GM23338 (cell line): ENCODE results near the gene GRB14. TPM values are rescaled to one million over a fixed set of nuclear protein-coding genes. Genes with fewer than 3 reads are reported as not detected.

ENCODE experiments used
- ATAC-seq: fragments of 200-7000 bp; cut with Tn5 transposase; 3 replicates; pipeline ENCODE4 v1.9.1; 2020
- DNase-seq: peaks from one replicate; pipeline ENCODE4 v3.0.0-alpha.2; 2015; ENCODE audit warnings: low spot score
- H2AFZ ChIP-seq: fragments of 200-600 bp; sonication (generic); 2 replicates; pipeline ENCODE4 v1.8.0; 2016; ENCODE audit warnings: antibody characterized with exemption, mild to moderate bottlenecking, moderate library complexity
- H3F3A ChIP-seq: fragments of 200-600 bp; sonication (generic); replicated peaks from 2 replicates; pipeline ENCODE4 v1.8.0; 2017; ENCODE audit warnings: antibody characterized with exemption, mixed run types, low read depth
- H3K27ac ChIP-seq: fragments of 200-600 bp; sonication (generic); 2 replicates; pipeline ENCODE4 v1.6.1; 2016; ENCODE audit warnings: low read depth
- H3K27me3 ChIP-seq: fragments of 200-600 bp; sonication (generic); 2 replicates; pipeline ENCODE4 v1.8.0; 2016; ENCODE audit warnings: mild to moderate bottlenecking, mixed run types, moderate library complexity; ENCODE audit not compliant: insufficient read depth
- H3K36me3 ChIP-seq: fragments of 200-600 bp; sonication (generic); 2 replicates; pipeline ENCODE4 v1.8.0; 2016; ENCODE audit warnings: mild to moderate bottlenecking; ENCODE audit not compliant: insufficient read depth
- H3K4me1 ChIP-seq: fragments of 200-600 bp; sonication (generic); 2 replicates; pipeline ENCODE4 v1.8.0; 2016; ENCODE audit warnings: mild to moderate bottlenecking, moderate library complexity; ENCODE audit not compliant: insufficient read depth
- H3K4me2 ChIP-seq: fragments of 200-600 bp; sonication (generic); 2 replicates; pipeline ENCODE4 v1.7.1; 2017; ENCODE audit warnings: mixed run types
- H3K4me3 ChIP-seq: fragments of 200-600 bp; sonication (generic); 2 replicates; pipeline ENCODE4 v1.6.1; 2016; ENCODE audit warnings: mixed run types
- H3K79me2 ChIP-seq: fragments of 200-600 bp; sonication (generic); replicated peaks from 2 replicates; pipeline ENCODE4 v1.8.0; 2017; ENCODE audit warnings: mild to moderate bottlenecking; ENCODE audit not compliant: insufficient read depth
- H3K9me2 ChIP-seq: fragments of 200-600 bp; sonication (generic); 2 replicates; pipeline ENCODE4 v1.8.0; 2017; ENCODE audit not compliant: insufficient read depth
- H4K20me1 ChIP-seq: fragments of 200-600 bp; sonication (generic); replicated peaks from 2 replicates; pipeline ENCODE4 v1.8.0; 2017; ENCODE audit warnings: mild to moderate bottlenecking; ENCODE audit not compliant: insufficient read depth
- H3K27ac Mint-ChIP-seq: 2 replicates; pipeline ENCODE4 v1.8.0; 2020; ENCODE audit warnings: inconsistent platforms, mild to moderate bottlenecking, moderate library complexity, mixed read lengths
- H3K27me3 Mint-ChIP-seq: 3 replicates; pipeline ENCODE4 v1.8.0; 2022; ENCODE audit warnings: low read depth, mild to moderate bottlenecking, moderate library complexity, mixed read lengths, inconsistent platforms; ENCODE audit not compliant: insufficient read depth, poor library complexity
- H3K36me3 Mint-ChIP-seq: 3 replicates; pipeline ENCODE4 v1.8.0; 2021; ENCODE audit warnings: low read depth, mild to moderate bottlenecking, inconsistent platforms, moderate library complexity, mixed read lengths
- H3K4me1 Mint-ChIP-seq: 3 replicates; pipeline ENCODE4 v1.8.0; 2020; ENCODE audit warnings: mild to moderate bottlenecking, inconsistent platforms, mixed read lengths
- H3K4me3 Mint-ChIP-seq: 3 replicates; pipeline ENCODE4 v1.8.0; 2021; ENCODE audit warnings: moderate library complexity, mild to moderate bottlenecking, inconsistent platforms, mixed read lengths
- H3K9me3 Mint-ChIP-seq: 3 replicates; pipeline ENCODE4 v1.8.0; 2020; ENCODE audit warnings: moderate library complexity, mild to moderate bottlenecking, inconsistent platforms, mixed read lengths
- EZH2 ChIP-seq: fragments of 200-600 bp; sonication (generic); IDR thresholded peaks from one replicate; pipeline ENCODE4 v1.8.0; 2017; ENCODE audit warnings: antibody characterized with exemption, mild to moderate bottlenecking, low read depth; ENCODE audit not compliant: unreplicated experiment
- NANOG ChIP-seq: IDR thresholded peaks from 2 replicates; pipeline ENCODE4 v1.6.1; 2016; ENCODE audit warnings: antibody characterized with exemption, borderline replicate concordance
- STAT1 ChIP-seq: IDR thresholded peaks from one replicate; pipeline ENCODE4 v1.6.1; 2016; ENCODE audit warnings: antibody characterized with exemption; ENCODE audit not compliant: unreplicated experiment
- ZNF331 ChIP-seq: fragments of 250-450 bp; sonication (Bioruptor Pico); IDR thresholded peaks from 2 replicates; pipeline ENCODE4 v1.5.0; 2020; ENCODE audit warnings: low read depth, mild to moderate bottlenecking, moderate library complexity
- ZNF462 ChIP-seq: fragments of 250-450 bp; sonication (Bioruptor Pico); IDR thresholded peaks from 2 replicates; pipeline ENCODE4 v1.5.0; 2020; ENCODE audit warnings: mild to moderate bottlenecking, moderate library complexity
- polyA plus RNA-seq: library from polyadenylated mRNA; unstranded; fragments of >200 nt; fragmentation: Nextera tagmentation; extraction: Ambion mirVana; gene quantifications from 2 replicates; pipeline ENCODE4 v1.2.1, GENCODE V29; 2016
- total RNA-seq: library from RNA; depleted of rRNA; stranded (reverse); fragments of >200 nt; shearing (Covaris generic); gene quantifications from 2 replicates; pipeline ENCODE4 v1.2.3, GENCODE V29; 2014
- TF ChIP-seq, protein P1 (sequence below): IDR thresholded peaks from one replicate; pipeline ENCODE4 v1.6.1; 2018; ENCODE audit warnings: antibody characterized with exemption; ENCODE audit not compliant: unreplicated experiment

GRB14 gene
- total and polyA plus RNA-seq, 2 experiments from 2014 or later, result 16.0 to 28.9 TPM

GRCh38 chr2:164662066-164662465, 40.8 kb upstream of the GRB14 start (continued):
- no peak for TF ChIP-seq ZNF462 (CRISPR knock-in tag)
- TF ChIP-seq NANOG, result no peak
- TF ChIP-seq, protein P1, sequence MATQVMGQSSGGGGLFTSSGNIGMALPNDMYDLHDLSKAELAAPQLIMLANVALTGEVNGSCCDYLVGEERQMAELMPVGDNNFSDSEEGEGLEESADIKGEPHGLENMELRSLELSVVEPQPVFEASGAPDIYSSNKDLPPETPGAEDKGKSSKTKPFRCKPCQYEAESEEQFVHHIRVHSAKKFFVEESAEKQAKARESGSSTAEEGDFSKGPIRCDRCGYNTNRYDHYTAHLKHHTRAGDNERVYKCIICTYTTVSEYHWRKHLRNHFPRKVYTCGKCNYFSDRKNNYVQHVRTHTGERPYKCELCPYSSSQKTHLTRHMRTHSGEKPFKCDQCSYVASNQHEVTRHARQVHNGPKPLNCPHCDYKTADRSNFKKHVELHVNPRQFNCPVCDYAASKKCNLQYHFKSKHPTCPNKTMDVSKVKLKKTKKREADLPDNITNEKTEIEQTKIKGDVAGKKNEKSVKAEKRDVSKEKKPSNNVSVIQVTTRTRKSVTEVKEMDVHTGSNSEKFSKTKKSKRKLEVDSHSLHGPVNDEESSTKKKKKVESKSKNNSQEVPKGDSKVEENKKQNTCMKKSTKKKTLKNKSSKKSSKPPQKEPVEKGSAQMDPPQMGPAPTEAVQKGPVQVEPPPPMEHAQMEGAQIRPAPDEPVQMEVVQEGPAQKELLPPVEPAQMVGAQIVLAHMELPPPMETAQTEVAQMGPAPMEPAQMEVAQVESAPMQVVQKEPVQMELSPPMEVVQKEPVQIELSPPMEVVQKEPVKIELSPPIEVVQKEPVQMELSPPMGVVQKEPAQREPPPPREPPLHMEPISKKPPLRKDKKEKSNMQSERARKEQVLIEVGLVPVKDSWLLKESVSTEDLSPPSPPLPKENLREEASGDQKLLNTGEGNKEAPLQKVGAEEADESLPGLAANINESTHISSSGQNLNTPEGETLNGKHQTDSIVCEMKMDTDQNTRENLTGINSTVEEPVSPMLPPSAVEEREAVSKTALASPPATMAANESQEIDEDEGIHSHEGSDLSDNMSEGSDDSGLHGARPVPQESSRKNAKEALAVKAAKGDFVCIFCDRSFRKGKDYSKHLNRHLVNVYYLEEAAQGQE, result no peak

GRCh38 chr2:164661349-164661748, 40.1 kb upstream of the GRB14 start:
- ATAC-seq (no peak), DNase-seq (no peak)
- Histone ChIP-seq H2AFZ (no peak overlapping the region), H3K4me3 (no peak overlapping the region), H3F3A (no peaks in the 10 kb centered on the region), H3K27ac (no peak overlapping the region), H3K27me3 (no peaks in the 10 kb centered on the region), H3K4me1 (peaks cover 11% of the 10 kb centered on the region), H4K20me1 (no peaks in the 10 kb centered on the region), H3K4me2 (no peak overlapping the region), H3K9me2 (no peaks in the 10 kb centered on the region), H3K79me2 (no peaks in the 10 kb centered on the region), H3K36me3 (no peaks in the 10 kb centered on the region)
- TF ChIP-seq ZNF331 (CRISPR knock-in tag) (no peak), EZH2 (no peak), STAT1 (no peak)
- Mint-ChIP-seq H3K9me3 (0 out of 3 replicates have a peak, but pooled peaks cover 3% of the 10 kb centered on the region), H3K27ac (no peak overlapping the region), H3K27me3 (no peaks in the 10 kb centered on the region), H3K4me3 (no peak overlapping the region), H3K36me3 (peaks cover 6% of the 10 kb centered on the region; the same call in 1 of the 3 replicates), H3K4me1 (peaks cover 4% of the 10 kb centered on the region)
